Retinal pigment epithelial cell (primary cell): ENCODE data around the gene TMEM184A.

Experiments used
- DNase-seq: peaks from one replicate; pipeline ENCODE4 v3.0.0-alpha.2; 2010; ENCODE audit warnings: low read depth
- H3K4me3 ChIP-seq: 2 replicates; pipeline ENCODE4 v1.5.1; 2011; ENCODE audit warnings: mild to moderate bottlenecking, low read length, control low read depth, moderate library complexity
- TF ChIP-seq, protein P1 (sequence below): conservative IDR thresholded peaks from 2 replicates; pipeline ENCODE4 v1.5.1; 2011; ENCODE audit warnings: low read depth, low read length, control low read depth, inconsistent platforms

The TMEM184A gene

DNA sequence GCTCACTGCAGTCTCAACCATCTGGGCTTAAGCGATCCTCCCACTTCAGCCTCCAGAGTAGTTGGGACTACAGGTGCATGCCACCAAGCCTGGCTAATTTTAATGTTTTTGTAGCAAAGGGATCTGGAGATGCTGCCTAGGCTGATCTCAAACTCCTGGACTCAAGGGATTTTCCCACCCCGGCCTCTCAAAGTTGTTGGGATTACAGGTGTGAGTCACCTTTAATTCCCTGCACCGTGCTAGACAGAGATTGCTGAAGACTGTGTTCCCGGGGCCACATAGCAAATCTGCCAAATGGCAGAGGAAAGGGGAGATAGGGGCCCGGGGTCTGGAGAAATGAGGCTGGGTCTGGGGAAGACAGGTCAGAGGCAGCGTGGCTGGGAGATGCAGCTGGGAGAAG is 34.5 kb upstream of the TMEM184A start:
- no peak for DNase-seq
- TF ChIP-seq, protein P1, sequence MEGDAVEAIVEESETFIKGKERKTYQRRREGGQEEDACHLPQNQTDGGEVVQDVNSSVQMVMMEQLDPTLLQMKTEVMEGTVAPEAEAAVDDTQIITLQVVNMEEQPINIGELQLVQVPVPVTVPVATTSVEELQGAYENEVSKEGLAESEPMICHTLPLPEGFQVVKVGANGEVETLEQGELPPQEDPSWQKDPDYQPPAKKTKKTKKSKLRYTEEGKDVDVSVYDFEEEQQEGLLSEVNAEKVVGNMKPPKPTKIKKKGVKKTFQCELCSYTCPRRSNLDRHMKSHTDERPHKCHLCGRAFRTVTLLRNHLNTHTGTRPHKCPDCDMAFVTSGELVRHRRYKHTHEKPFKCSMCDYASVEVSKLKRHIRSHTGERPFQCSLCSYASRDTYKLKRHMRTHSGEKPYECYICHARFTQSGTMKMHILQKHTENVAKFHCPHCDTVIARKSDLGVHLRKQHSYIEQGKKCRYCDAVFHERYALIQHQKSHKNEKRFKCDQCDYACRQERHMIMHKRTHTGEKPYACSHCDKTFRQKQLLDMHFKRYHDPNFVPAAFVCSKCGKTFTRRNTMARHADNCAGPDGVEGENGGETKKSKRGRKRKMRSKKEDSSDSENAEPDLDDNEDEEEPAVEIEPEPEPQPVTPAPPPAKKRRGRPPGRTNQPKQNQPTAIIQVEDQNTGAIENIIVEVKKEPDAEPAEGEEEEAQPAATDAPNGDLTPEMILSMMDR: no peak
- H3K4me3 ChIP-seq: no peak overlapping the region

DNA sequence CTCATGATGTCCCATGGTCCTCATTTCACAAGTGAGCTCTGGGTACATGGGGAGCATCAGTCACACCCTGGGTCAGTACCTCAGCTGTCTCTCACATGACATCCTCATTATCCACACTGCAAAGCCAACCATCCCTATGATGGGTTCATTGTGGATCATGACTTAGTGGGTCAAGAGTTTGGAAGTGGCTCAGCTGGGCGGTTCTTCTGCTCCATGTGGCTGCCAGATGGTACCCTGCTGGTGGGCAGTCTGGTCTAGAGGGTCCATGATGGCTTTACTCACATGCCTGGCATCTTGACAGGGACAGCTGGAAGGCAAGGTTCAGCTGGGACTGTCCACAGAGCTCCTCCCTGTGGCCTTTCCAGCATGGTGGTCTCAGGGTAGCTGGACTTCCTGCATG is 33.0 kb upstream of the TMEM184A start:
- H3K4me3 ChIP-seq: no peak overlapping the region
- TF ChIP-seq, protein P1: no peak
- DNase-seq: no peak

GRCh38 chr7:1587738-1588137 is 31.7 kb upstream of the TMEM184A start:
- H3K4me3 ChIP-seq: no peak overlapping the region
- TF ChIP-seq, protein P1: no peak
- no peak for DNase-seq

DNA sequence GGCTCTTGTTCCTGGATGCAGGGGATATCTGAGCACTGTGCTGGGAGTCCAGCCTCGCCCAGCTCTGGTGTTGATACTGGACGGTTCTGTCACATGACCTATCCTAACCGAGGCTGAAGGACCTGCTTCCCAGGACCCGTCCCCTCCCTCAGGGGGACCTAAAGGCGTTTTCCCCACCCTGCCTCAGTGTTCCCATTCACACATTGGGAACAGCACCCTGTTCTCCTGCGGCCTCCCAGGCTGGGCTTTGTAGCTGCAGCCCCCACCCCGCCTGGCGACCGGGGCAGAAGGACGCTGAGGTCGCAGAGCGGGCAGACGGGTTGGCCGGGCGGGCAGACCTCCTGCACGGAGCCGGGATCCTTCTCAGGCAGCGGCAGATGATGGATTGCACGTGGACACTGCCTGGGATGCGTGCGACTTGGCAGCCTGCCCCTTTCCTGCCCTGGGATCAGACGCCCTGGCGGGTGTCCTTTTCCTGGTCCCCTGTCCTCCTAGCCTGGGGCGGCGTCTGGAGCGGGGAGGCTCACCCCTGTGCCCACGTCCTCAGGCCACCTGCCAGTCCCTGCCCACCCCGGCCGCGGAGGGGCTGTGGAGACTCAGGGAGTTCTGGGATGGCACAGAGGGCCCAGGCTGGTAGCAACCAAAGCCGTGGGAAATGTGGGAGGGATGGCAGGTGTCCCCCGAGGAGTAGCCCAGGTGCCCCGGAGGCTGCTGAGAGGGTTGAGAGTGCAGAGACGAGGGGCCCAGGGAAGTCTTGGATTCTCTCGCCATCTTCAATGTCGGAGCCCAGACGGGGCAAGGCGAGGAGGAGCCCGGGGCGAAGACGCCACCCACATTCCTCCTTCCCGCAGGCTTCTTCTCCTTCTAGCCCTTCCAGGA is 31.1 kb upstream of the TMEM184A start:
- TF ChIP-seq, protein P1: no peak
- peak overlapping the region; percentile 23 for H3K4me3 ChIP-seq
- DNase-seq: no peak

- TF ChIP-seq, protein P1: no peak
- H3K4me3 ChIP-seq: peak overlapping the region; percentile 23
- no peak for DNase-seq
These were observed 30.3 kb upstream of the TMEM184A start for GRCh38 chr7:1586126-1586826.

DNA sequence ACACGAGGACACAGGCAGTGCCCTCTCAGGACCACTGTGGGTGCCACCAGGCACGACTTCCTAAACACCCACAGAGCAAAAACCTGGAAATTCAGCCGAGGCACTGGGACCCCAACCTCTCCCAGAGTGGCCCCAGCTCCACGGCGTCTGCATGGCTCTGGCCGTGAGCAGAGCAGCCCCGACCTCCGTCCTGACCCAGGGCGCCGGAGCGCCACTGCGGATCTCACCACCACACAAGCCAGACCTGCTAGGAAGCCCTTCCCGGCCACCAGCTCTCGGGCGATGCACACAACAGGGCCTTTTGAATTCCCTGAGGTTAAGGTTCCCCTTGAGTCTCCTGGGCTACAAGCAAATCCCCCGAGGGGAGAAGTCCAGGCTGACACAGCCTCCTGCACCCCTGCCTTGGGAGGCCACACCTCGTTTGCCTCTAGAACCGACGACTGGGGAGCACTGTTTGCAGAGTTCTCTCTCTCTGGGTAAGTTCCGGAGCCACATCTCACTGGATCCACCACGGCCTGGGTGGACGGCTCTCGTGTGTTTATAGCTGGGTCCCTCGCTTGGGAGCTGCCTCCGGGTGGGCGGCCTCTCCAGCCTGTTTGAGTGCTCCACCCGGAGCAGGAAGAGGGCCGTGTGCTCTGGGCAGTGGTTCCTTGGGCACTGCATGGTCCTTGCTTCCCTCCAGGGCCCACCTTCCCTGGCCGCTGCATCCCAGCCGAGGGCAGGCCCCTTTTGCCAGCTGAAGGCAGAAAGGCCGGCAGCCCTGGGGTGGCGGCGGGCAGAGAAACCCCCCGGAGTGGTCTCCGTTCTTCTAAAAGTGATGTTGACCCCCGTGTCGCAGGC is 29.4 kb upstream of the TMEM184A start:
- H3K4me3 ChIP-seq: no peak overlapping the region
- no peak for DNase-seq
- TF ChIP-seq, protein P1: no peak
